Natural killer cell (primary cell): ENCODE data around the gene TTC31. TPM values are rescaled to one million over a fixed set of nuclear protein-coding genes. Genes with fewer than 3 reads are reported as not detected.

Source experiments
- ATAC-seq, 3 donors: fragments of 150-1000 bp in 2 of 3; fragments of 200-7000 bp in 1 of 3; cut with Tn5 transposase; 1 replicate in 1 of 3; 2 replicates in 2 of 3; pipeline ENCODE4 v1.10.0; 2021; ENCODE audit warnings: mild to moderate bottlenecking in 2 of 3, moderate library complexity in 2 of 3
- DNase-seq, 2 donors: peaks; one replicate each; pipeline versions ENCODE4 v3.0.0 to v3.0.0-alpha.2; 2013 to 2021; ENCODE audit warnings: mixed read lengths in 1 of 2
- H3K27ac ChIP-seq: one replicate; pipeline ENCODE4 v1.5.1; 2013; ENCODE audit warnings: mild to moderate bottlenecking, low read length
- H3K27me3 ChIP-seq: one replicate; pipeline ENCODE4 v1.6.1; 2013; ENCODE audit warnings: low read length; ENCODE audit not compliant: control insufficient read depth, insufficient read depth
- H3K36me3 ChIP-seq: one replicate; pipeline ENCODE4 v1.6.1; 2013; ENCODE audit warnings: low read length; ENCODE audit not compliant: control insufficient read depth, insufficient read depth
- H3K4me1 ChIP-seq: one replicate; pipeline ENCODE4 v1.6.1; 2013; ENCODE audit warnings: low read length; ENCODE audit not compliant: control insufficient read depth, insufficient read depth
- H3K4me3 ChIP-seq: one replicate; pipeline ENCODE4 v1.5.1; 2013; ENCODE audit warnings: low read length
- H3K9me3 ChIP-seq: one replicate; pipeline ENCODE4 v1.6.1; 2013; ENCODE audit warnings: low read length; ENCODE audit not compliant: control insufficient read depth, insufficient read depth
- H3K27ac Mint-ChIP-seq, 2 donors: one replicate each; pipeline ENCODE4 v1.8.0; 2022; ENCODE audit warnings: mild to moderate bottlenecking in 2 of 2, mixed read lengths in 2 of 2, moderate library complexity in 1 of 2
- H3K27me3 Mint-ChIP-seq, 2 donors: one replicate each; pipeline ENCODE4 v1.8.0; 2022; ENCODE audit warnings: low read depth in 2 of 2, mixed read lengths in 2 of 2
- H3K36me3 Mint-ChIP-seq: one replicate; pipeline ENCODE4 v1.8.0; 2022; ENCODE audit warnings: mixed read lengths
- H3K4me1 Mint-ChIP-seq, 2 donors: one replicate each; pipeline ENCODE4 v1.8.0; 2022; ENCODE audit warnings: mixed read lengths in 2 of 2
- H3K4me3 Mint-ChIP-seq: one replicate; pipeline ENCODE4 v1.8.0; 2022; ENCODE audit warnings: mild to moderate bottlenecking, moderate library complexity, mixed read lengths
- H3K9me3 Mint-ChIP-seq, 2 donors: one replicate each; pipeline ENCODE4 v1.8.0; 2022; ENCODE audit warnings: mixed read lengths in 2 of 2
- WGBS: methylation state at CpG from one replicate; pipeline ENCODE4 v1.1.7; 2013; ENCODE audit warnings: missing lambda C conversion rate; ENCODE audit not compliant: insufficient coverage; 5-methylcytosine and 5-hydroxymethylcytosine counted together
- intact Hi-C: fragments of 100-400 bp; cut with micrococcal nuclease; formaldehyde crosslinking; loops from one replicate; pipeline ENCODE4 v1.14.2; 2022
- total RNA-seq, 4 donors: library from RNA; stranded (reverse); fragments of 120-200 nt in 1 of 4; gene quantifications; one replicate each; pipeline versions ENCODE4 v1.2.3 to v1.2.4, GENCODE V29; 2013 to 2022
- TF ChIP-seq, protein P1 (sequence below): fragments of 200-600 bp; IDR thresholded peaks from one replicate; pipeline ENCODE4 v1.8.0; 2022; ENCODE audit warnings: antibody characterized with exemption

Gene TTC31
- total RNA-seq, 3 donors from 2014 or later (not counting 1 experiment from before 2014, with no cell fraction given): 51.3 to 59.7 (median 53.1) TPM

DNA sequence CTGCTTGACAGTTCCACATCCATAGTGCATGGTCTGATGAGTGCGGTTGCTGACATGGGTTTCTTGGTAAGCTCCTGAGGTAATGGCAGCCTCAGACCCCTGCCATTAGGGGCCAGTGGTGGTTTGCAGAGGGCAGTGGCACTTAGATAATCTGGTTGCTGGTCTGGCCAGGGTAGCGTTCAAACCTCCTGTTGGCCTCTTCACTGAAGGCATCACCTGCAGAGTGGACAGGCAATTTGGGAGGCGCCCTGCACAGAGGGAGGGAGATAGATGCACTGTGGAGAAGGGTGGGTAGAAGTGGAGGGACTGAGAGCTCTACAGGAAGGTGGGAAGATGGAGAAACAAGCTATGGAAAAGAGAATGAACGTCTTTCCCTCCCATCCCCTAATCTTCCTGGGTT is 50.6 kb downstream of the TTC31 start:
- no peak overlapping the region for H3K4me3 ChIP-seq
- intact Hi-C loops: loop anchor here (2.0 kb wide), 1 partner anchor 283 kb away; no protein-coding TSS in a partner anchor
- H3K4me1 ChIP-seq: peaks cover 23% of the 10 kb centered on the region
- Mint-ChIP-seq H3K9me3 (no peaks in the 10 kb centered on the region), H3K27ac (no peak overlapping the region), H3K4me3 (no peak overlapping the region), H3K36me3 (no peaks in the 10 kb centered on the region), H3K27me3 (peaks cover 12 to 16% of the 10 kb centered on the region in 2 donors), H3K4me1 (peaks cover 25 to 33% of the 10 kb centered on the region in 2 donors)
- no peak overlapping the region for H3K27ac ChIP-seq
- ATAC-seq (no peak), DNase-seq (no peak)
- TF ChIP-seq, protein P1, sequence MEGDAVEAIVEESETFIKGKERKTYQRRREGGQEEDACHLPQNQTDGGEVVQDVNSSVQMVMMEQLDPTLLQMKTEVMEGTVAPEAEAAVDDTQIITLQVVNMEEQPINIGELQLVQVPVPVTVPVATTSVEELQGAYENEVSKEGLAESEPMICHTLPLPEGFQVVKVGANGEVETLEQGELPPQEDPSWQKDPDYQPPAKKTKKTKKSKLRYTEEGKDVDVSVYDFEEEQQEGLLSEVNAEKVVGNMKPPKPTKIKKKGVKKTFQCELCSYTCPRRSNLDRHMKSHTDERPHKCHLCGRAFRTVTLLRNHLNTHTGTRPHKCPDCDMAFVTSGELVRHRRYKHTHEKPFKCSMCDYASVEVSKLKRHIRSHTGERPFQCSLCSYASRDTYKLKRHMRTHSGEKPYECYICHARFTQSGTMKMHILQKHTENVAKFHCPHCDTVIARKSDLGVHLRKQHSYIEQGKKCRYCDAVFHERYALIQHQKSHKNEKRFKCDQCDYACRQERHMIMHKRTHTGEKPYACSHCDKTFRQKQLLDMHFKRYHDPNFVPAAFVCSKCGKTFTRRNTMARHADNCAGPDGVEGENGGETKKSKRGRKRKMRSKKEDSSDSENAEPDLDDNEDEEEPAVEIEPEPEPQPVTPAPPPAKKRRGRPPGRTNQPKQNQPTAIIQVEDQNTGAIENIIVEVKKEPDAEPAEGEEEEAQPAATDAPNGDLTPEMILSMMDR: no peak
- H3K9me3 ChIP-seq: no peaks in the 10 kb centered on the region
- peaks cover 13% of the 10 kb centered on the region for H3K36me3 ChIP-seq
- 96% methylated on average over 4 of the region's 4 CpGs for whole genome bisulfite sequencing
- H3K27me3 ChIP-seq: no peaks in the 10 kb centered on the region

DNA sequence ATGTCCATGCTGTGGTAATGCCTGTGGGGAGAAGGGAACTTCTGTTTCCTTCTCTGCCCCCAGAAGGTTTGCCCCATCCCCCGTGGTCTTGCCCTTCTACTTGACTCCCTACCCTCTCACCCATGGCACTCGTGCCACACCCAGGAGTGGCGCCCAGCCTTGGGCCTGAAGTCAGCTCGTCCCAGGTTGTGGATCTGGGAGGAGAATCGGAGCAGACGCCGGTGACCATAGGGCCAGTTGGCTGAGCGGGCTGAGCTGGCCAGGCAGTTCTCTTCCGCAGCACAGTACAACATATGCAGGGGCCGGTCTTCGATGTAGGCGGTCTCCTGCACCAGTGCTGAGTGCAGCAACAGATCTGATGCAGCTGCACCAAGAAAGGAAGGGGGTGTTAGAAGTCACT is 51.5 kb downstream of the TTC31 start:
- DNase-seq (no peak), ATAC-seq (no peak)
- Histone ChIP-seq H3K27me3 (no peaks in the 10 kb centered on the region), H3K4me1 (peaks cover 20% of the 10 kb centered on the region), H3K9me3 (no peaks in the 10 kb centered on the region), H3K36me3 (peaks cover 13% of the 10 kb centered on the region), H3K4me3 (no peak overlapping the region), H3K27ac (no peak overlapping the region)
- TF ChIP-seq, protein P1: no peak
- no peak overlapping the region for H3K27ac Mint-ChIP-seq
- peaks cover 18 to 26% of the 10 kb centered on the region in 2 donors for H3K27me3 Mint-ChIP-seq
- no peaks in the 10 kb centered on the region for H3K9me3 Mint-ChIP-seq
- WGBS: 97% methylated on average over 11 of the region's 12 CpGs
- H3K36me3 Mint-ChIP-seq: no peaks in the 10 kb centered on the region
- H3K4me1 Mint-ChIP-seq: peaks cover 17 to 25% of the 10 kb centered on the region in 2 donors
- intact Hi-C loops: no loop called here
- no peak overlapping the region for H3K4me3 Mint-ChIP-seq

DNA sequence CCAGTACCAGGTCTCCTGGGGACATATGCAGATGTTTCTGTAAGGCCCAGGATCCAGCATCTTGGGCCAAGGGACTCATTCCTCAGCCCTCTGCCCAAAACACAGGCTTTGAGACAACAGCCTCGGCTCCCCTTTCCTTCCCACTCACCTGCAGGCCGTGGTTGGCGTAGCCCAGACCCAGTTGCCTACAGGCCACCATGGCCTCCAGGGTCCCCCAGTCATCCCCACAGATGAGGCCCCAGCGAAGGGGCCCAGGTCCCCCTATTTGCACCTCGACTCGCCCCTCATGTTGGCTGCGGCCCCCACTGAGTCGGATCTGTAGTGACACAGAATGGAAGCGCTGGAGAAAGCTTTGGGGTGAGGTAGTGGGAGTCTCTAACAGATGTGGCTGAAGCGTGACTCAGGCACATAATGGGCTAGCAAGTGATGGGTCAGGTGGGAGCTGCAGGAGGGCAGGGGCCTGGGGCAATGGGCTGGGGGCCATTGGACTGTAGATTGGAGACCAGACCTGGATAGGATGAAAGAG is 52.6 kb downstream of the TTC31 start:
- DNase-seq (no peak), ATAC-seq (no peak)
- H3K36me3 Mint-ChIP-seq: no peaks in the 10 kb centered on the region
- 91% methylated on average over 10 of the region's 10 CpGs for WGBS
- peaks cover 21% of the 10 kb centered on the region for H3K4me1 ChIP-seq
- intact Hi-C loops: no loop called here
- H3K4me3 ChIP-seq: no peak overlapping the region
- peaks cover 15 to 19% of the 10 kb centered on the region in 2 donors for H3K4me1 Mint-ChIP-seq
- no peaks in the 10 kb centered on the region for H3K9me3 Mint-ChIP-seq
- H3K27ac ChIP-seq: no peak overlapping the region
- H3K4me3 Mint-ChIP-seq: no peak overlapping the region
- H3K27ac Mint-ChIP-seq: no peak overlapping the region
- H3K9me3 ChIP-seq: no peaks in the 10 kb centered on the region
- peaks cover 21 to 26% of the 10 kb centered on the region in 2 donors for H3K27me3 Mint-ChIP-seq
- TF ChIP-seq, protein P1: no peak
- peaks cover 13% of the 10 kb centered on the region for H3K36me3 ChIP-seq
- no peaks in the 10 kb centered on the region for H3K27me3 ChIP-seq
